22Rv1 (cell line): ENCODE measurements around the gene SETD7.

ENCODE experiments used
- H3K27ac ChIP-seq: fragments of 450-650 bp; 2 replicates; pipeline ENCODE4 v1.5.1; 2017
- ZFX ChIP-seq: fragments of 450-650 bp; IDR thresholded peaks from 2 replicates; pipeline ENCODE4 v1.6.1; 2017; ENCODE audit warnings: antibody characterized with exemption, borderline replicate concordance
- TF ChIP-seq, protein P1 (sequence below): fragments of 450-650 bp; IDR thresholded peaks from 2 replicates; pipeline ENCODE4 v1.5.1; 2017; ENCODE audit warnings: mild to moderate bottlenecking

Gene SETD7

DNA sequence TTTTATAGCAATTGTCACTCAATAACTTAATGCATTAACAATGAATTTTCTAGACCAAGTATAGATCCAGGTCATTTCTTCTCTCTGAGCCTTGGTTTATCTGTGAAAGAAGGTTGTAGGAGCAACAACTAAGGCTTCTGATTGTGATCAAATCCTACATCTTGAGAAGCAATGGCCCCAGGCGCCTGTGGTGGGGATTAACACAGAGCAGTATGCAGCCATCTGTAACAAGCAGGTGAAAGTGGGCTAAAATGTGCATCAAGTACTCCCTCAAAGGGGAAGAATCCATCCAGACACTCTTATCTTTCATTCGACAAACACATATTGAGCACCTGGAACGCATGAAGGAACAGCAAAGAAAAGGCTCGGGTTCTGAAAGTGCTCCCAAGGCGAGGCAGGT, 19.1 kb upstream of the SETD7 start:
- TF ChIP-seq, protein P1, sequence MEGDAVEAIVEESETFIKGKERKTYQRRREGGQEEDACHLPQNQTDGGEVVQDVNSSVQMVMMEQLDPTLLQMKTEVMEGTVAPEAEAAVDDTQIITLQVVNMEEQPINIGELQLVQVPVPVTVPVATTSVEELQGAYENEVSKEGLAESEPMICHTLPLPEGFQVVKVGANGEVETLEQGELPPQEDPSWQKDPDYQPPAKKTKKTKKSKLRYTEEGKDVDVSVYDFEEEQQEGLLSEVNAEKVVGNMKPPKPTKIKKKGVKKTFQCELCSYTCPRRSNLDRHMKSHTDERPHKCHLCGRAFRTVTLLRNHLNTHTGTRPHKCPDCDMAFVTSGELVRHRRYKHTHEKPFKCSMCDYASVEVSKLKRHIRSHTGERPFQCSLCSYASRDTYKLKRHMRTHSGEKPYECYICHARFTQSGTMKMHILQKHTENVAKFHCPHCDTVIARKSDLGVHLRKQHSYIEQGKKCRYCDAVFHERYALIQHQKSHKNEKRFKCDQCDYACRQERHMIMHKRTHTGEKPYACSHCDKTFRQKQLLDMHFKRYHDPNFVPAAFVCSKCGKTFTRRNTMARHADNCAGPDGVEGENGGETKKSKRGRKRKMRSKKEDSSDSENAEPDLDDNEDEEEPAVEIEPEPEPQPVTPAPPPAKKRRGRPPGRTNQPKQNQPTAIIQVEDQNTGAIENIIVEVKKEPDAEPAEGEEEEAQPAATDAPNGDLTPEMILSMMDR: no peak
- no peak for TF ChIP-seq ZFX
- no peak overlapping the region for H3K27ac ChIP-seq

DNA sequence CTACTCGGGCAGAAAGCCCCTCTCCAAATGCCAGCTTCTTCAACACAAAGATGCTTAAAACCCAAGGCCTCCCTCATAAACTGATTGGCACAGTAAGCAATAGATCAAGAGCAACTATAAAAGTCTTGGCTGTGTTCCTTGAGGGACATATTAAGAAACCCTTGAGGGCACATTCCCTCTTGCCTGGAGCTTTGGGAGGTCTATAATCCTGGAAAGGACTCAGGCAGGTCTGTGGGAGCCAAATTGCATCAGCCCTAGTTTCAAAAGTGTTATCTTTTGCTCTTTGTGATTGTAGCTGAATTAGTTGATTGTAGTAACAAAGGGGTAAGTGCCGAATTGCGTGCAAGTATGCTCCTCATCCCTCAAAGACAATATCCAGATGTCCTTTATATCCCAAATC, 18.6 kb upstream of the SETD7 start:
- no peak for TF ChIP-seq ZFX
- TF ChIP-seq, protein P1: no peak
- H3K27ac ChIP-seq: no peak overlapping the region

DNA sequence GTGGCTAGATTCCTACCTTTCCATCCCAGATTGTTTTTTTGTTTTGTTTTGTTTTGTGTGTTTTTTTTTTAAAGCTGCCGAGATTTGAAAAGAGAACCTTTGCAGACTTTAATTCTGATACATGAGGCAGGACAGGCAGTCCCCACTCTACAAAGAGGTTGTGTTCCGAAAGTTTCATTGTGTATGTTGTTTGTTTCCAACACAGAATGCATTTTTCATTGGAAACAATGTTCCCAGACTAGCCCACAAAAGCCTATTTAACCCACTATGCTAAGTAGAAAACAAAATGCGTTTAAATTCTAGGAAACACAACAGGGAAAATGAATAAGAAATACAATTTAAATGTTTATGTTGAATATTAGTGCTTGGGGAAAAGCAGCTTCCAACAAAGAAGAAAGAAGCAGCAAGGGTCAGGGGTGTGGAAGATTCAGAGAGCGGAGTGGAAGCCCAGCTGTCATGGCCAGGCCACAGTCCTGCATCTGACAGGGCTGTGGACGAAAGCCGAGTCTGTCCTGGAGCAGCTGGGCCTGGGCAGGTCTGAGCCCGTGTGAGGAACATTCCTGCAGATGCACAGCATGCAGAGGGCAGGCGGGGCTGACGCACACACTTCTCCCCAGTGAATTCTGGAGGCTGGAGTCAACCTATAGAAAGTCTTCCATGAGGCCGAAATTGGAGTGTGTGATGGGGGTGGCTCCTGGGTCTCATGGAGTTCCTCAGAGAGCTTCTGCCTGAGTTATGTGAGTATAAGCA, 12.4 kb upstream of the SETD7 start:
- H3K27ac ChIP-seq: no peak overlapping the region
- TF ChIP-seq ZFX: no peak
- TF ChIP-seq, protein P1: no peak

DNA sequence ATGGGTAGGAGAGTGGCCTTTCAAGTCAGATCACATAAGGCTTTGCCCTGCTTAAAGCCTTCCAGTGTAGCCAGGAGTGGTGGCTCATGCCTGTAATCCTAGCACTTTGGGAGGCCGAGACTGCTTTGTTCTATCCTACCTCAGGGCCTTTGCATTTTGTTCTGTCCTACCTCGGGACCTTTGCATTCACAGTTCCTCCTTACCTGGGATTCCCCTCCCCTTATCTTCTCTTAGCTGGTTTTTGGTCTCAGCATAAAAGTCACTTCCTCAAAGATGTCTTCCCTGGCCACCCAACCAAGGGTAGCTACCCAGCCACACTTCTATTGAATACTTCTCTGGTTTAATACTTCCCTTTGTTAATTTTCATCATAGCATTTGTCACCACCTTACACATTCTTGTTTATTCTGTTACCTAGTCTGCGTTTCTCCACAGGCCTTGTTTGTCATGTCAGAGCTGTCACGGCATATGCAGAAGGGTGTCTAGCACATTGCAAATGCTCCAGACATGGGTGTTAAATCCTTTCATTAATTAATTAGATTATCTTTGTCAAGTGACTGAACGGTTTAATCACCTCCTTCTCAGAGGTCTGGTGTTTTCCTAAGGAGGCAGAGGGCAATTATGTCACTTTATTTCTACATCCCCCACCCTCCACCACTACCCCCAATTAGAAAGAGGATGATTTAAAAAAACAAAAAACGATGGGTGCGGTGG, 11.3 kb upstream of the SETD7 start:
- TF ChIP-seq, protein P1: no peak
- no peak for TF ChIP-seq ZFX
- no peak overlapping the region for H3K27ac ChIP-seq

DNA sequence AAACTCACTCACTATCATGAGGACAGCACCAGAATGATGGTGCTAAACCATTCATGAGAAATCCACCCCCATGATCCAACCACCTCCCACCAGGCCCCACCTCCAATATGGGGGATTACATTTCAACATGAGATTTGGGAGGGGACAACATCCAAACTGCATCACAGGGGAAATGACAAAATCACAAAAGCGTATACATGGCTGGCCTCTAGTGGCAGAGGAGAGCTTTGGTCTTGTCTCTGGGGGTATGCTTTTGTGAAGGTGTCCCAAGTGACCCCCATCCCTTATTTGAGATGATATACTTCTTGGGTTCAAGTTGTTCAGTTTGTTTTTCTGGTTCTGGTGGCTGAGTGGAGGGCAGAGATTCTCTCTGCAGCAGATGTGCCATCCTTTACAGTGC, 8.5 kb upstream of the SETD7 start:
- no peak for TF ChIP-seq ZFX
- TF ChIP-seq, protein P1: peak; percentile 24
- H3K27ac ChIP-seq: no peak overlapping the region

DNA sequence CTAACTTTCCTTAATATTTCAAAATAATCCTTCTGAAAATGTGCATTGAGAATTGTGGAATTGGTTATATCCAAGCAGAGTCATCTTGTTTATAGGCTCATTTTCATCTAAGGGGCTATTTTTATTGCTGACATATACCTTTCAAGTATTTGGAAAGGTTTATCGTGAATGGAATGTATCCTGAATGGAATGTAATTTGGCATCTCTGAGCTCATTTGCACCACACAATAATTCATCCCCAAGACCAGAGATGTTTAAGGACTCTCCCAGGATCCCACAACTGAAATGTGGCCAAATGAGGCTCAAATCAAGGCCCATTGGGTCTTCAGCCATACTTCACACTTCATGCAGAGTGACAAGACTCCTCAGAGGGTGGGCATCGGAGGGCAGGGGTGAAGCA, 7.5 kb upstream of the SETD7 start:
- H3K27ac ChIP-seq: no peak overlapping the region
- TF ChIP-seq ZFX: no peak
- TF ChIP-seq, protein P1: no peak

DNA sequence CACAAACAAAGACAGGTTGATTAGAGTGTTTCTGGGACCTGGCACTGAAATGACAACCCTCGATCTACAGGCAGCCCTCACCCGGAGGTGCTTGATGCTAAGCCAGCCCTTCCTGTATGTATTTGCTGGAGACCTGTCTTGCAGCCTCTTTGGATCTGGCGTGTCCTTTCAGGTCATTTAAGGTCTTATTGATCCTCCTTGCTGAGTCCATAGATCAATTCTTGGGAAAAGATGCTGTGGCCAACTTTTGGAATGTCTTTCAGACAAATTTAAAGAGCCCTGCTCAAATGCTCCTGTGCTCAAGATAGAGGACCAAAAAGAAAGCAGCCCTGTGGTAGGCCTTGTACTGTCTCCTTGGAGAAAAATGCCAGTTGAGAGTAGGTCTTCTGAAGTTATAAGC, 6.8 kb upstream of the SETD7 start:
- no peak overlapping the region for H3K27ac ChIP-seq
- TF ChIP-seq, protein P1: no peak
- TF ChIP-seq ZFX: no peak
